Stomach (tissue), 4 donors: Measurements from ENCODE around the gene TXNDC11.

Experiments used
- EP300 ChIP-seq: sonication (generic); formaldehyde crosslinking; IDR thresholded peaks from one replicate; pipeline ENCODE4 v1.6.1; 2017; ENCODE audit warnings: antibody characterized with exemption
- POLR2A ChIP-seq, 4 donors: fragments of 450-650 bp; IDR thresholded peaks; one replicate each; pipeline ENCODE4 v1.6.1; 2016; ENCODE audit warnings: antibody characterized with exemption in 4 of 4, control low read depth in 2 of 4, mild to moderate bottlenecking in 1 of 4, moderate library complexity in 1 of 4
- POLR2AphosphoS5 ChIP-seq, 3 donors: sonication (generic); formaldehyde crosslinking; IDR thresholded peaks; one replicate each; pipeline ENCODE4 v1.6.1; 2016; ENCODE audit warnings: antibody characterized with exemption in 3 of 3
- TF ChIP-seq, protein P1 (sequence below), 7 experiments: fragments of 450-650 bp in 4 of 7; fragments of 200-600 bp in 3 of 7; sonication (generic) in 3 of 7; IDR thresholded peaks; one replicate each; pipeline ENCODE4 v1.5.1; 2016 to 2019; ENCODE audit warnings: antibody characterized with exemption in 7 of 7, control low read depth in 2 of 7, mild to moderate bottlenecking in 1 of 7

DNA sequence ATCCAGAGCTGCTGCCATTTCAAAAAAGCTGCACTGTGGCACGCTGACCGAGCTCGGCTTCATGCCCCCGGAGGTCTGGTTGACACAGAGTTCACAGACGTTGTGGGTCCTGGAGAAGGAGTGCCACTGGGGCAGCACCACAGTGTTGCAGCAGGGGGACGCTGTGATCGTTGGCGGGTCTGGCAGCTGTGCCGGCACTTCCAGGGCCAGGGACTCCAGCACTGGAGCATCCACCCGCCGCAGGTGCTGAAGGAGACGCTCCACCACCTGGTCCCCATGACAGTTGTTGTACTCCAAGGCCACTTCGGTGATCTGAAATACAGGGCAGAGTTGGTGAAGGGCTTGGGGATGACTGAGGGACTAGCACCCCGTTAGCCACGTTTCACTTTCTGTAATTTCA is 50.9 kb downstream of the TXNDC11 start:
- TF ChIP-seq, protein P1, sequence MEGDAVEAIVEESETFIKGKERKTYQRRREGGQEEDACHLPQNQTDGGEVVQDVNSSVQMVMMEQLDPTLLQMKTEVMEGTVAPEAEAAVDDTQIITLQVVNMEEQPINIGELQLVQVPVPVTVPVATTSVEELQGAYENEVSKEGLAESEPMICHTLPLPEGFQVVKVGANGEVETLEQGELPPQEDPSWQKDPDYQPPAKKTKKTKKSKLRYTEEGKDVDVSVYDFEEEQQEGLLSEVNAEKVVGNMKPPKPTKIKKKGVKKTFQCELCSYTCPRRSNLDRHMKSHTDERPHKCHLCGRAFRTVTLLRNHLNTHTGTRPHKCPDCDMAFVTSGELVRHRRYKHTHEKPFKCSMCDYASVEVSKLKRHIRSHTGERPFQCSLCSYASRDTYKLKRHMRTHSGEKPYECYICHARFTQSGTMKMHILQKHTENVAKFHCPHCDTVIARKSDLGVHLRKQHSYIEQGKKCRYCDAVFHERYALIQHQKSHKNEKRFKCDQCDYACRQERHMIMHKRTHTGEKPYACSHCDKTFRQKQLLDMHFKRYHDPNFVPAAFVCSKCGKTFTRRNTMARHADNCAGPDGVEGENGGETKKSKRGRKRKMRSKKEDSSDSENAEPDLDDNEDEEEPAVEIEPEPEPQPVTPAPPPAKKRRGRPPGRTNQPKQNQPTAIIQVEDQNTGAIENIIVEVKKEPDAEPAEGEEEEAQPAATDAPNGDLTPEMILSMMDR (IDR thresholded peaks at IDR 0.05): no peak
- TF ChIP-seq EP300: no peak
- TF ChIP-seq POLR2AphosphoS5 (IDR thresholded peaks at IDR 0.05): no peak
- no peak for TF ChIP-seq POLR2A (IDR thresholded peaks at IDR 0.05)
